Stimulated activated CD4-positive, alpha-beta T cell treated with anti-CD3 and anti-CD28 coated beads, TNF-alpha, amount 100 ng/mL, for 1 hour (primary cell): ENCODE data around the gene RERG.

Experiments
- DNase-seq, 3 donors: peaks; one replicate each; pipeline ENCODE4 v3.0.0-alpha.2; 2020; ENCODE audit warnings: low read depth in 3 of 3, low spot score in 1 of 3

Gene RERG

DNA sequence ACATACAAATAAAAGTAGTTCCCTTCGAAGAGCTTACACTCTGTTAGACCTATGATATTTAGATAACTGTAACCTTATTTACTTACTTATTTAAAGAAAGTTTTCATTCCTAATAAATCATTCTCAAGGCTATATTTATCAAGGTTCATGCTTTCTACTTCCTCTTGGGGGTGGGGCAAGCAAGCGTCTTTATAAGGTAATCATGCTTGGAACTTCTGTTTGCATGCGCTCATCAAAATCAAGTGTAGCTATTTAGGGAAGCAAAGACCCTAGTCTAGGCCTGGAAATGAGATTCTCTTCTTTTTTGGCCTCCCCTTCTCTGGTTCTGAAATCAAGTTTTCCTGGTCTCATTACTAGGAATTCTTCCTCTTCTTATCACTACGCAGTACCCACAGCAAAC, 766 bp downstream of the RERG start:
- no peak for DNase-seq

- no peak for DNase-seq
Observed at GRCh38 chr12:15218794-15219193, 2.4 kb downstream of the RERG start.

DNA sequence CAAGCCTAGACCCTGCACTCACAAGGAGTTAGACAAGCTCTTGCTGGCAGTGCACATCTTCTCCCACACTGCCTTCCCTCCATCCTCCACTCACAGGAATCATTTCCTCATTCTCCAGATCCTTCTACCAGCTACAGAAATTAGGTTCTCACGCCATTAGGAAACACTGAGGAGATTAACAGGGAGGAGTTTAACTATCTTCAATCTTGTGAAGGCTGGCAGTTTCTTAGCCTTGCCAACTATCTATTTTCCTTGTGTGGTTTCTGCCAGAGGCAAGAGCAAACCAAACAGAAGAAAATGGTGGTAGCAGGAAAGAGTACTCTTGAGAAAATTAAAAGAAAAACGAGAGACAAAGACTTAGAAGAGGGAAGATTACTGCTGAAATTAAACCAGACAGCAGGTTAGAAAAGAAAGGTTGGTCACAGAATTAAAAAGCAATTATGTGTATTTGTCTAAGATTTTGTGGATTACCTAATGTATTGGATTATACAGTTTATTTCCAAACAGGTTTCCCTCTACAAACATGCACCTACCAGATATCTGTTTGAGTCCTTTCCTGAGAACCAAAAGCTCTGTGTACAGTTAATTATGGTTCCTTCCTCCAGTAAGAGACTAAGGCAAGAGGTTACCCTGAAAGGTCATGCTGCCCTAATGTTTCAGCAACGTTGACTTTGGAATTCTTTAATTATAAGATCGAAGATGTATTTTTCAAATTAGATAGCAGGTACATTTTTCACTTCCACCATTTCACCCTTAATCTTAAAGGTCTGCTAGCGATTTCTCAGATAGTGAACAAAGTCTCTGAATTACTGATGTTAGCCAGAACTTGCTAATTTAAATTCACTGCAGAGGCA, 5.0 kb downstream of the RERG start:
- DNase-seq, result no peak

DNA sequence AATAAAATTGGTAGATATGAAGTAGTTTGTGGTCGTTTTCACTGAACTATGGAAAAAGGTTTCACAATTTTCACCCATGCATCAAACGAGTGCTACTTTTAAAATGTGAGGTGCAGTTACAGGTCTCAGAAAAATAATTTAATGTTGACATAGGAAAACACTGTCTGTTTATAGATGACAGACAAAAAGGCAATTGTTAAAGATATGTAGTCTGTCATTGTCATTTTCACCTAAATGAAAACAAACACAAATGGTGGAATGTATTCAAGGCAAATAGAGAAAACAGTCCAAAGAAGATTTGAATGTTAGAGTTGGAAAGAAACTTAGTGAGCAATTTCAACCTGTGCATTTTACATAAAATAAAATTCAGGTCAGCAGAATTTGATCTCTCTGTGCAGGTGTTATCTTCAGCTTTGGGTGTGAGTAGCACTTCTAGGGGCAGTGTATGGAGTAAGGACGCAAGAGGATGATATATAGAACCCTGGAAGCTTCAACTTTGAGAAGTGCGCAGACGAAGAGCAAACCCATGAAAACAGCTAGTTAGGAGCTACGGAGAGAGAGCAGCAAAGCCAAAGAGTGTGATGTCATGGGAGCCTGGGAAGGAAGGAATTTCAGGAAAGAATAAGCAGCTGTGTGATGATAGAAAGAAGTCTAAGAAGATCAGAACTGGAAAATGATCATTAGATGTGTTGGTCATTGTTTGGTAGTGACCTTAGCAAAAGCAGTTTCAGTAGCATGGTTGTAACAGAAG, 6.2 kb downstream of the RERG start:
- DNase-seq, result no peak

GRCh38 chr12:15212930-15213329, 8.3 kb downstream of the RERG start:
- DNase-seq, result no peak

GRCh38 chr12:15209782-15210181, 11.4 kb downstream of the RERG start:
- DNase-seq, result no peak

- no peak for DNase-seq
Observed at GRCh38 chr12:15208871-15209656, 12.2 kb downstream of the RERG start.

- no peak for DNase-seq
Observed at GRCh38 chr12:15208140-15208539, 13.1 kb downstream of the RERG start.

DNA sequence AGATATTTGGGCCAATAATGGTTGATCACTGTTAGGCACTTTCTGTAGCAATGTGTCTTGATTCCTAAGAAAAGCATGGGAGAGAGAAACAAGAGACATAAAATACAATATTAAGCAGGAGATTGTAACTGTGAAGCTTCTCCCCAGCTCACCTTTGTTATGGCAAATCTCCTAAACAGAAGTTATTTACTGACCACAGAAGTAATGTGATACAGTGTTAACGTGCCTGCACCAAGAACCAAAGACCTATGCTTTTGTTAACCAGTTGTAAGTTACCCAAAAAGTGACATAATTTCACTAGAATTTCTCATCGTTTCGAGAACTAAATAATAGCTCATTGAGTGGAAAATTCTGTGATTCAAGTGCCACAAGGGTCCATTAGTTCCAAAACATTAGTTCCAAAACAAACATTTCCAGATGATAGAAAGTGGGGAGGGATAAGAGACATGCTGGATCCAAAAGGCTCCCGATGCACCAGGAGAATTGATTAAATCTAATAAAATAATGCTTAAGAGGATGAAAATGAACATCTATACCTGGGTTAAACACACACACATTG, 14.3 kb downstream of the RERG start:
- no peak for DNase-seq

- DNase-seq, result no peak
Observed at GRCh38 chr12:15206338-15206737, 14.9 kb downstream of the RERG start.

- no peak for DNase-seq
Observed at GRCh38 chr12:15205341-15206010, 15.7 kb downstream of the RERG start.

- DNase-seq, result no peak
Observed at GRCh38 chr12:15201456-15201855, 19.8 kb downstream of the RERG start.

DNA sequence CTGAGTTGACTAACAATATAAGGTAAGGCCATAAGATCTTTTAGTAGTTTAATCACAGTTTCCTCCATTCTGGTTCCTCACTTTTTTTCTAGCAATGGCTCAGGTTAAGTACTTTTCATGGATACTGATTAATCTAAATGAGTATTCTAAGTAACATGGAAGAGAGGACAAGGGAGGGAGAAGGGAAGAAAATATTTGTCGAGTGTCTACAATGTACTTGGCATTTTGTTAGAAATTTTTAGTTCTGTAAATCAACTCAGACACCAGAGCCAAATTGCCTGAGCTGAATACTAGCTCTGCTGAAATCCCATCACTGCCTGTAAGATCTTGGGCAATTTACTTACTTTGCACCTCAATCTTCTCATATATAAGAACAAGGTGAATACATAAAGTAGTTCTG, 20.2 kb downstream of the RERG start:
- DNase-seq, result no peak

DNA sequence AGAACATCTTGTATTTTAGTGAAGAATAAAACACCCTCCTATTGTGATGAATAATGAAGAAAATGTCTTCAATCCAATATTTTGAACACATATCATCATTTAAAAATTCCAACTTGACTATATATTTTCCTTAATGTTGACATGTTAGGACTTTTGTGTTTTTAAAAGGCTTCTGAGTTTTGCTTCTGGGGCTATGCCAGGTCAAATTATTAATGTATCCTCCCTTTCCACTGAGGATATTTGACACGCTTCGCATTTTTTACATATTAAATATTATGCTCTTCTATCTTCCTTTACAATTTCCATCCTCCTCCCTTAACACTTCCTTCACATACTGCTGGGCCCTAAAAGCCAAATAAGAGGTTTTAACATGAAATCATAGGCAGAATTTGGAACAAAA, 20.6 kb downstream of the RERG start:
- no peak for DNase-seq

DNA sequence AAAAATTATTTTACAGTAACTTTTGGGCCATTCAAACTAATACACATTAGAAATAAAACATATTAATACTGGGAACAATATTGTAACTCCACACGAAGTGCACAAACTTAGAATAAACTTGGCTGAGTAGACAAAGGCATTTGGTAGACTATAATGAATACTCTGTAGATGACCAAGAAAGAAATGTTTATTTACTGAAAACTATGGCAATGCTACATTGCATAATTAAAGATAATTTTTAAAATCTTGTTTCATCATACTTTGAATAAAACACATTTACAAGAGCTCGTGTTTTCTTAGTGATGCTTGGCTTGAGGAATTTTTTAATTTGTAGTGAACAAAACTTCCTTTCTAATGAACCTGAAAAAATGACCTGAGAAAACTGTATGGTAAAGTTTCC, 21.3 kb downstream of the RERG start:
- DNase-seq, result no peak

DNA sequence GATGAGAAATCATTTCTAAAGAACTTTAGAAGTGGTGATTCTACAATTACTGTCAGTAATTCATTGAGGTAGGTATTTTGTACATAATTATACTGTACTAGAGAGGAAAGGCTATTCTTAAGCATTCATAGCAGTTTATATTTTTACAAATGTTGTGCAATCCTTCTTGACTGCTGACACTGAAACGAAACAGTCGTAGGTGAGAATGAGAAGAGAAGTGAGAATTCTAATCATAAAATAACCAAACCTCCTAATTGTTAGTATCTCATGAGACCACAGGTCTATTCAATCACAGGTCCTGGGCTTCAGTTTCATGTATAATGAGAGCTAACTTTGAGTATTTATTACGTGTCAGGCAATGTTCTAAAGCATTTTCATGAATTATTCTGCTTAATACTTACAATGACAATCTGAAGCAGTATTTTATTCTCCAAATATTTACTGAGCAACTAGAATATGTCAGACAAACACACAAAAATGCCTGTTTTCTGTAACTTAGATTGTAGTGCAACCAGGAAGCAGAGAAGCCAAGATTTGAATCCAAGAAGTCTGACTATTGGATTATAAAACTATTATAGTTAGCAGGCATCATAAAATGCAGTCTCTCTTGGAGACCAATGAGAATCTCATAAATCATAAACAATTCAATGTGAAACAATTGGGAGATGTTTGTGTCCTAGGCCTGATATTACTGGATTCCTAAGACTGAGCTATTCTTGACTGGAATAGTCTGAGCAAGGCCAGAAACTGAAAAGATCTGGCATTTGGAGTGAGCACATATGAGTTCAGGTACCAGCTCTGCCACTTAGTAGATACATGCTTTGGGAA, 24.3 kb downstream of the RERG start:
- DNase-seq, result no peak

DNA sequence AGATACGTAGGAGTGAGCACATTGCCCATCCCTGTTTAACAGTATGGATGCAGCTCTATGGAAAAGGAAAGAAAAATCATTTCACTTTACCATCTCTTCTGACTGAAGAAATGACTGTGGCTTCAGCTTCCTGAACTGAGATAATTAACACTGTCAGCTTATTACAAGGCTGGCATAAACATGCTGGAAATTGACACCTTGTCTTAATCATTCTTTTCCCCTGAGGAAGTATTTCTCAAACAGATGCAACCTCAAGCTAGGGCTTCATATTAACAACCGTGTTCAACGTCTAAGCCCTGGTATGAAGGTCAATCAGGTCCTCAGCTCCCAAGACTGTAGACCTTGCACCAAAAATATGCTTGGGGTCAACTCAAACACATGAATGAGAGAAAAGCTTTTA, 25.0 kb downstream of the RERG start:
- no peak for DNase-seq

DNA sequence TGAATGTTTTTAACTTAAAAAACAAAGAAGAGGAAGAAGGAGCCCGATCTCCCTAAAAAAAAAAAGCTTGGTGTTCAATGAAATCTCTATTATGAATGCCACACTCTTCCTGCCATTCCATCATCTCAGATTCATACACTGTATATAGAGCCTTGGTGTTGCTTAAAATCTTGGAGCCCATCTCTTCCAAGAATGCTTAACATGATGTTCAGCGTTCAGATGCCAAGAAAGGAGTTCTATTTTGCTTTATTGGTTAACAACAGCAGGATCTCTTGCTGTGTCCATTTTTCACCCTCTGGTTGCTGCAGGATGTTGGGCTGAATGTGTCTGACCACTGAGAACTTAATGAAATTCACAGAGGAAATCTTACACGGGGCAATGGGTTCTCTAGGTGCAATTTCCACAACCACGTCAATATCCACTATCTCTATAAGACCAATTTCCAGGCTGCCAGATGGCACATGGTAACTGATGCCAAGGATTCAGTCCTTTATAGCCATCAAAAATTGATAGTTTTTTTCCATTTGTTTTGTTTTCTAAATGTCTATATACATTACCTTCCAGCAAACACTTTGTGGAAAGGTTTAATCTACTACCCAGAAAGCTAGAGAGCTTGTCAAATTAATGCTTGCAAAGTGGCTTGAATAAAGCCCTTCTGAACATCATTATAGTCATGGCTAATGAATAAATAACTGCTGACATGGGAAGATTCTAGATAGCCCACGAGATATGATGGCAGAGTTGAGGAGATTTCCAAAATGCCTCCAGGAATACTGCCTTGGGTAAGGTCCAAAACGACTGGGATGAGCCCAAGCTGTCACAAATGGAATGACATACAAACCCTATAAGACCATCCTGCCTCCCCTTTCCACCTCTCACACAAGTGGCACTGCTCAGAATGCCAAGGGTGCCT, 26.5 kb downstream of the RERG start:
- DNase-seq, result no peak

DNA sequence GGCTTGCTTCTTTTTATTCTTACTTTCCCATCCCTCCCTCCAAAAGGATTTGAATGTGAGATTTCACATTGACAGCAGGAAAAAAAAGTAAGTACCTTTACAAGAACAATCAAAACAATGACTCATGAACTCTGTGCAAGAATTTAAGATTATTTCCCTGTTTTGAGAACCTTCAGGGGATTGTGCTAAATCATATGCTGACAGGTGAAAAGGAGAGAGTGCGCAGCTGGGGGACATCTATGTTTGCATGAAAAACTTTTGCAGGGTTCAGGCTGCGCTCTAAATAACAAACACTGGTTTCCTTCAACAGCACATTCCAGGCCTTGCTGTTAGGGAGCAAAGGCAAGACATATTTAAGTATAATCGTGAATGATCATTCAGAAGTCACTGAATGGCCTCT, 27.3 kb downstream of the RERG start:
- no peak for DNase-seq
